Endothelial cell (in vitro differentiated cells): ENCODE measurements around the gene SYCP2. TPM values are rescaled to one million over a fixed set of nuclear protein-coding genes. Genes with fewer than 3 reads are reported as not detected.
A peak's percentile ranks its signal among the peaks of the same experiment; 100 is the strongest.

ENCODE experiments used
- DNase-seq: peaks from one replicate; pipeline ENCODE4 v3.0.0; 2021; ENCODE audit warnings: low spot score
- H3K27ac Mint-ChIP-seq: one replicate; pipeline ENCODE4 v1.8.0; 2021; ENCODE audit warnings: mixed read lengths, inconsistent platforms; ENCODE audit not compliant: unreplicated experiment
- H3K27me3 Mint-ChIP-seq: one replicate; pipeline ENCODE4 v1.8.0; 2021; ENCODE audit warnings: mild to moderate bottlenecking, moderate library complexity, mixed read lengths, inconsistent platforms; ENCODE audit not compliant: unreplicated experiment
- H3K36me3 Mint-ChIP-seq: one replicate; pipeline ENCODE4 v1.8.0; 2021; ENCODE audit warnings: mild to moderate bottlenecking, low read depth, mixed read lengths, inconsistent platforms; ENCODE audit not compliant: unreplicated experiment
- H3K4me1 Mint-ChIP-seq: one replicate; pipeline ENCODE4 v1.8.0; 2021; ENCODE audit warnings: mild to moderate bottlenecking, mixed read lengths, inconsistent platforms; ENCODE audit not compliant: unreplicated experiment
- H3K4me3 Mint-ChIP-seq: one replicate; pipeline ENCODE4 v1.8.0; 2021; ENCODE audit warnings: mild to moderate bottlenecking, mixed read lengths, inconsistent platforms; ENCODE audit not compliant: unreplicated experiment
- H3K9me3 Mint-ChIP-seq: one replicate; pipeline ENCODE4 v1.8.0; 2021; ENCODE audit warnings: mixed read lengths, inconsistent platforms; ENCODE audit not compliant: unreplicated experiment
- CTCF ChIP-seq: fragments of 200-600 bp; sonication (generic); IDR thresholded peaks from one replicate; pipeline ENCODE4 v1.5.0; 2021; ENCODE audit warnings: antibody characterized with exemption; ENCODE audit not compliant: unreplicated experiment
- total RNA-seq: library from RNA; stranded (reverse); fragmentation: NEBNext Ultra II Directional; extraction: Animal tissue kit (Norgen Biotek cat#: 25700); gene quantifications from one replicate; pipeline ENCODE4 v1.2.1, GENCODE V29; 2021; ENCODE audit not compliant: unreplicated experiment

The SYCP2 gene
- total RNA-seq, 1 donor from 2014 or later = 2.1 TPM

DNA sequence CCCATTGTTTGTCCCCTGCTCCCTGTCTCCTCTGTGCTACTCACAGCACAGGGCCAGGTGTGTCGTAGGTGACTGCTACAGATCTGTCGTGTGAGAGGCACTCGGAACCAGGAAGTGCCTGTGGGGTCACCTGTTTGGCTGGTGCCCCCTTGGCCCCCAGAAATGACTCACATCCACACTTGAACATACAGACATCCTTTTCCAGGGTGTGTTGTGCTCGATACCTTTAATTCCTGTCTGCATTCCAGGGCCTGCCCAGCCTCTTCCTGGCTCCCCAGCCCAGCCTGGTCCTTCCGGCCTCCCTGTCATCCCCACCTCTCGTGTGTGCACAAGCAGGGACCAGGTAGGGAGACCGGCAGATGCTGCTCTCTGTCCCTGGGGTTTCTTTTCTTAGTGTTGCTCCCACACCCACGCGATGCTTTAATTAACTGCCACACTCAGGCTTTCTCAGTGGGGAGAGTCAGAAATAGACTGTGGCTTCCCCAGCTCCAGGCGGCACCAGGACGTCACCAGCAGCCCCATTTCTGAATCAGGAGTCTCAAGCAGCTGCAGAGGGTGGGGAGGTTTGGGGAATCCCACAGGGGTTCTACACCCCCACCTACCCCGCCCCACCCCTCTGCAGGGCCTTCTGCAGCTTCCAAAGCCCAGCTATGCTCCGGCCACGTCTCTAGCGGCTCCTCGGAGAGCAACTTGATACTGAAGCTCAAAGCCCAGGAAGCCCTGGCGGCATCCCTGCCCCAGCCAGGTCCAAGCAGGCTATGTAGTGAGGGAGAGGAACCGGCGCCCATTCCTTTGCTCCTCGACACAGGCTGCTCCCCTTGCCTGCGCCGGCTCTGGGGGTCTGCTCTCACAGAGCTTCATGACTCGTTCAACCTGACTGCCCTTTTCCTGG, 102.2 kb downstream of the SYCP2 start:
- peaks cover 40% of the 10 kb centered on the region for H3K4me1 Mint-ChIP-seq
- H3K27me3 Mint-ChIP-seq = peaks cover 6% of the 10 kb centered on the region
- no peak for DNase-seq
- no peak overlapping the region for H3K4me3 Mint-ChIP-seq
- H3K36me3 Mint-ChIP-seq = peaks cover 4% of the 10 kb centered on the region
- no peak for TF ChIP-seq CTCF
- peak overlapping the region; percentile 42 for H3K27ac Mint-ChIP-seq
- H3K9me3 Mint-ChIP-seq = no peaks in the 10 kb centered on the region

- Mint-ChIP-seq H3K9me3 (no peaks in the 10 kb centered on the region), H3K36me3 (peaks cover 4% of the 10 kb centered on the region), H3K27ac (peak overlapping the region; percentile 42), H3K27me3 (peaks cover 9% of the 10 kb centered on the region), H3K4me1 (peaks cover 34% of the 10 kb centered on the region), H3K4me3 (no peak overlapping the region)
- TF ChIP-seq CTCF = no peak
- no peak for DNase-seq
Observed at GRCh38 chr20:59830665-59831023, 102.8 kb downstream of the SYCP2 start.

DNA sequence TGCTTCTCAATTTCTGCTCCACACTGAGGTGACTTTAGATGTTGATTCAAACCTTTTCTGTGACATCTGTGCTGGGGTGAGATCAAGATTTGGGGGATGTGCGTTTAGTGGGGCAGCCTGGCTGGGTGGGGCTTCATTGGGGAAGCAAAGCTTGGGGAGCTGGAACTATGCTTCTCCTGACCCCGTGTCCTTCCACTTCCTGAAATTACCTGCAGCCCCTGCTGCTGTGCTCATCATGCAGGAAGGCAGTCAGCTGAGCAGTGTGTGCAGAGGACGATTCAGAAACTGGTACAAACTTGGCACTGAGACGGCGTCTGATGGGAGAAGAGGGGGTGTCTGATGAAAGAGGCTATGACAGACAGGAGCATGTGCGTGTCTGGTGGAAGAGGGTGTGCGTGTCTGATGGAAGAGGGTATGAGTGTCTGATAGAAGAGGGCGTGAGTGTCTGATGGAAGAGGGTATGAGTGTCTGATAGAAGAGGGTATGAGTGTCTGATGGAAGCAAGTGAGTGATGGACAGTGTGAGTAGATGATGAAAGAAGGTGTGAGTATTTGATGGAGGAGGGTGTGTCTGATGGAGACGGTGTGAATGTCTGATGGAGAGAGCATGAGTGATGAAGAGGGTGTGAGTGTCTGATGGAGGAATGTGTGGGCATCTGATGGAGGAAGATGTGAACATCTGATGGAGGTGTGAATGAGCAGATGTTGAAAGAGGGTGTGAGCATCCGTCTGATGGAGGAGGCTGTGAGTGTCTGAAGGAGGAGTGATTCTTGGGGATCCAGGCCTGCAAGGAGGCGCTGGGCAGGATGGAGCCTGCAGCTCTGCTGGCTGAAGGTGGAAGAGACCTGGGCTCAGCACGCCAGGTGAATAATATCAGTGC, 103.4 kb downstream of the SYCP2 start:
- DNase-seq = no peak
- Mint-ChIP-seq H3K27ac (peak overlapping the region; percentile 84), H3K27me3 (peaks cover 8% of the 10 kb centered on the region), H3K9me3 (no peaks in the 10 kb centered on the region), H3K4me1 (peaks cover 30% of the 10 kb centered on the region), H3K36me3 (peaks cover 4% of the 10 kb centered on the region), H3K4me3 (no peak overlapping the region)
- no peak for TF ChIP-seq CTCF

DNA sequence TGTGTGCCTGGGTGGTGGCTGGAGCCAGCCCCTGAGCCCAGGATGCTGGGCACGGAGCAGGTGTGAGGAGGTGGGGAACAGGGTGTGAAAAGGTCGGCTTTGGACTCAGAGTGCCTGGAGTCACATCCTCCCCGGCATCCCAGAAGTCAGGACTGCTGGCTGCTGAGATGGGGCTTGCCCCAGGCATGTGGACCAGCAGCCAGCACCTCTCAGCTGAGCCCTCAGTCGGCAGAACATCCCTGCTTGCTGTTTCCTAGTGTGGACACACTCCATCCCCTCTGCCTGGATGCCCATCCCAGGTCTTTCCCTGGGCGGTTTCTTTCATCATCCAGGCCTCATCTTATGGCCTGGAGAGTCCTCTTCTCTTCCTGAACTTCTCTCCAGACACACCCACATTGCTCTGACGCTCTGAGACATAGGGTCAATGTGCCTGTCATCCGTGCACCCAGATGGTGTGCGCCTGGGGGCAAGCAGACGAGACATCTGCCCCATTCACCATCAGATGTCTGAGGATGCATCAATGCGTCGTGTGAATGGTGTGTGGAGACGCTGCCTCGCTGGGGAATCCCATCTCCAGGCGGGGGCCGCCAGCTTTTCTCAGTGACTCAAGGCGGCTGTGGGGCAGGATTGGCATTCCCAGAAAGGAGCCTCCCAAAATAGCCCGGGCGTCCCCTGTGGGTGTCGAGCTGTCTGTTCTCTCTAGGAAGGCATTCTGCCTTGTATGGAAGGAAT, 104.2 kb downstream of the SYCP2 start:
- peaks cover 22% of the 10 kb centered on the region for H3K4me1 Mint-ChIP-seq
- peaks cover 4% of the 10 kb centered on the region for H3K36me3 Mint-ChIP-seq
- no peak for DNase-seq
- peaks cover 9% of the 10 kb centered on the region for H3K27me3 Mint-ChIP-seq
- no peak for TF ChIP-seq CTCF
- no peak overlapping the region for H3K27ac Mint-ChIP-seq
- no peak overlapping the region for H3K4me3 Mint-ChIP-seq
- no peaks in the 10 kb centered on the region for H3K9me3 Mint-ChIP-seq
